OCI-LY1 (cell line): Measurements from ENCODE around the gene OAS3.

Experiments used
- CTCF ChIP-seq: fragments of 200-600 bp; sonication (generic), shearing (Covaris generic); IDR thresholded peaks from 2 replicates; pipeline ENCODE4 v1.5.1; 2017; ENCODE audit warnings: mild to moderate bottlenecking, antibody characterized with exemption, low read length, moderate library complexity, mixed read lengths
- EZH2 ChIP-seq: fragments of 200-600 bp; sonication (generic), shearing (Covaris generic); IDR thresholded peaks from 2 replicates; pipeline ENCODE4 v1.8.0; 2017; ENCODE audit warnings: borderline replicate concordance, mixed run types, mild to moderate bottlenecking, antibody characterized with exemption, low read length, moderate library complexity, mixed read lengths

DNA sequence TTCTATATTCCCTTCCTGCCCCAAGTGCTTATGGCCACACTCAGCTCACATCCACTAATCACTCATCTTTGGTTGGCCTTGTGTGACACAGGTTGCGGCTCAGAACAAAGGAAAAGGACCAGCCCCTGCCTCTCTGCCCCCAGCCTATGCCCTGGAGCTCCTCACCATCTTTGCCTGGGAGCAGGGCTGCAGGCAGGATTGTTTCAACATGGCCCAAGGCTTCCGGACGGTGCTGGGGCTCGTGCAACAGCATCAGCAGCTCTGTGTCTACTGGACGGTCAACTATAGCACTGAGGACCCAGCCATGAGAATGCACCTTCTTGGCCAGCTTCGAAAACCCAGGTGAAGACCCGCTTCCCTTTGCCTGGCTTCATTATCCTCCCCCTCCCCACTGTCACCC lies 24.3 kb downstream of the OAS3 start:
- TF ChIP-seq CTCF = no peak
- no peak for TF ChIP-seq EZH2
